ENCODE measurements around the gene ZNF805.
"Not testable (repeated sequence)": the region's sequence is repeated elsewhere in the genome, so short reads cannot be mapped to it uniquely, and the experiment has no call there.

ZNF805 gene

GRCh38 chr19:57240311-57241090, at the start of gene ZNF805:
ZNF805 (plus strand) TSS chr19:57240632; CDS start chr19:57240892, 260 bp downstream.
- Histone ChIP-seq H3K9ac (ENCODE audit: low read depth, low read length) (peak within 1 kb of the TSS; percentile 98), H3K4me3 (ENCODE audit: low read length) (peak within 1 kb of the TSS; percentile 100), H3K9me3 (ENCODE audit: insufficient read depth, low read depth, low read length) (no peaks in the 10 kb centered on the region), H3K4me1 (ENCODE audit: insufficient read depth, low read length) (peaks cover 7% of the 10 kb centered on the region; the same call in 1 of the 2 replicates), H3K36me3 (ENCODE audit: insufficient read depth, low read depth, low read length) (peaks cover 19% of the 10 kb centered on the region), H3K27me3 (ENCODE audit: insufficient read depth, low read length) (no peaks in the 10 kb centered on the region), H3K27ac (ENCODE audit: low read length) (peak within 1 kb of the TSS; percentile 75)

DNA sequence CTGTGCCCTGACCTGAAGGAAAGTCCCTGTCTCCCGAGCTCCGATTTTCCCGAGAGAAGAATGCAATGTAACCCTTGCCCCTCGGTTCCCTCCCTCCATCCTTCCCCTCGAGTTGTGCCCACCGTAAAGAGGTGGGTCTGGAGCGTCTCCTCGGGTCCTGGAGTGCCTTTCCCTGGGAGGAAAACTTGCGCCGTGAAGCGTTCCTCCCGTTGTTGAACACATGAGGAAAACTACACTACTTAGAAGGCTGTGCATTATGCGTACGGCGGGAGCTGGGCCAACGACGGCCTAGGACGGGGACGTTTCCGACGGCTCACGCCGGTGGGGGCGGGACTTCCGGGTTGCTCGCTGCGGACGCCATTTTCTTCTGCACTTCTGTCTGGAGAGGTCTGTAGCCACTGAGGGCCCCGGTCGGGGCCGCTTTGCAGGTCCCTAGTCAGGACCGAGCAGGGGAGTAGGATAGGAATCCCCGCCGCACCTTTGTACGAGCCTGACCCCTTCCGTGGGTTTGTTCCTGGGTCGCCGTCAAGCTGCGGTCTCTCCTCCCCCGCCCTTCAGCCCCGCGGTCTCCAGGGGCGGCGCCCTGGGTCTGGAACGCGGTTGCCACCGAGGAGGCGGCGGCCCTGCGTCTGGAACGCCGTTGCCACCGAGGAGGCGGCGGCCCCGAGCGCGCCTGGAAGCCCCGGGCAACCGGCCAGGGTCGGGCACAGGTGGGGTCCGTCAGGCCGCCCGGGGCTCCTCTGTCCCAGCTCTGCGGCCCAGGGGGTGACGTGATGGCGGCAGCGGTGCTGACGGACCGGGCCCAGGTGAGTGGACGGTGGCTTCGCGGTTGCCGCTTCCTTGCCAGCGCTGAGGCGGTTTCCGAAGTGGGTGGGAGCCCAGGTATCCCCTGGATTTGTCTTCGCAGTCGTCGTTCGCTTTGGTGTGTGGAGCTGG, 49.0 kb upstream of the ZNF805 start, which contains the start of gene ZNF264:
Gene ZNF264 (plus strand): TSS at position 360 of the 936 bp plus-strand sequence. CDS start 414 bp downstream, at position 774.
- Histone ChIP-seq H3K4me1 (ENCODE audit: insufficient read depth, low read length) (no peaks in the 10 kb centered on the region), H3K27me3 (ENCODE audit: insufficient read depth, low read length) (no peaks in the 10 kb centered on the region), H3K9me3 (ENCODE audit: insufficient read depth, low read depth, low read length) (peaks cover 41% of the 10 kb centered on the region), H3K27ac (ENCODE audit: low read length) (no peak within 1 kb of the TSS), H3K36me3 (ENCODE audit: insufficient read depth, low read depth, low read length) (peaks cover 34% of the 10 kb centered on the region), H3K4me3 (ENCODE audit: low read length) (peak within 1 kb of the TSS; percentile 80), H3K9ac (ENCODE audit: low read depth, low read length) (peak within 1 kb of the TSS; percentile 75)

GRCh38 chr19:57192077-57192420, 48.4 kb upstream of the ZNF805 start:
- Histone ChIP-seq H3K4me3 (ENCODE audit: low read length) (peak overlapping the region; percentile 80), H3K4me1 (ENCODE audit: insufficient read depth, low read length) (no peaks in the 10 kb centered on the region), H3K27me3 (ENCODE audit: insufficient read depth, low read length) (no peaks in the 10 kb centered on the region), H3K36me3 (ENCODE audit: insufficient read depth, low read depth, low read length) (peaks cover 41% of the 10 kb centered on the region), H3K27ac (ENCODE audit: low read length) (no peak overlapping the region), H3K9me3 (ENCODE audit: insufficient read depth, low read depth, low read length) (peaks cover 37% of the 10 kb centered on the region), H3K9ac (ENCODE audit: low read depth, low read length) (peak overlapping the region; percentile 75)

DNA sequence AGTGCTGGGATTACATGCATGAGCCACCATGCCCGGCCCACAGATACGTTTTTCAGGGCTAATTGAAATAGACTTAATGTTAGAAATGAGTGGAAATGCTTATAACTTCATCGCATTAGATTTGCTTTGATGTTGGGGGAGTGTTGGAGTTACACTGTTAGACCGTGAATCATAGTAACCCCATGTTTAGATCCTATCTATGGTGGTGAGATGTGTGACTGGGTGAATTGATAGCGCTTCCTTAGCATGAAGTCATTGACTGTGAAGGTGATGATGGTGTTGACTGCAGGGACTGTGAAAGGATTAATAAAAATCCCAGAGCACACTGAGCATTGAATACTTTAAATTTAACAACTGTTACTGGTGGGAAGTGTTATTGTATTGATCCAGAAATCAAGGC, 47.4 kb upstream of the ZNF805 start:
- Histone ChIP-seq H3K9ac (ENCODE audit: low read depth, low read length) (no peak overlapping the region), H3K9me3 (ENCODE audit: insufficient read depth, low read depth, low read length) (peaks cover 28% of the 10 kb centered on the region), H3K36me3 (ENCODE audit: insufficient read depth, low read depth, low read length) (peaks cover 48% of the 10 kb centered on the region), H3K4me1 (ENCODE audit: insufficient read depth, low read length) (no peaks in the 10 kb centered on the region), H3K27me3 (ENCODE audit: insufficient read depth, low read length) (no peaks in the 10 kb centered on the region), H3K4me3 (ENCODE audit: low read length) (peak overlapping the region; percentile 80), H3K27ac (ENCODE audit: low read length) (no peak overlapping the region)

DNA sequence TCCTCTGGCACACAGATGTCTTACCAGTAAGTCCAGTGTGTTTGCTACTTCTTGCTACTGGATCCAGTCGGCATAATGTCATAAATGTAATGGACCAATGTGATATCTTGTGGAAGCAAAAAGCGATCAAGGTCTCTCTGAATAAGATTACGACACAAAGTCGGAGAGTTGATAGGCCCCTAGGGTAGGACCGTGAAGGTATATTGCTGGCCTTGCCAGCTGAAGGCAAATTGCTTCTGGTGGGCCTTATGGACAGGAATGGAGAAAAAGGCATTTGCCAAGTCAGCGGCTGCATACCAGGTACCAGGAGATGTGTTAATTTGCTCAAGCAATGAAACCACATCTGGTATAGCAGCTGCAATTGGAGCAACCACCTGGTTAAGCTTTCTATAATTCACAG, 42.6 kb upstream of the ZNF805 start:
- peaks cover 47% of the 10 kb centered on the region for H3K36me3 ChIP-seq (ENCODE audit: insufficient read depth, low read depth, low read length)
- H3K4me3 ChIP-seq (ENCODE audit: low read length); H3K9me3 ChIP-seq (ENCODE audit: insufficient read depth, low read depth, low read length); H3K27me3 ChIP-seq (ENCODE audit: insufficient read depth, low read length); H3K4me1 ChIP-seq (ENCODE audit: insufficient read depth, low read length); H3K9ac ChIP-seq (ENCODE audit: low read depth, low read length); H3K27ac ChIP-seq (ENCODE audit: low read length): not testable (repeated sequence)

GRCh38 chr19:57202160-57202559, 38.3 kb upstream of the ZNF805 start:
- H3K9ac ChIP-seq (ENCODE audit: low read depth, low read length) = no peak overlapping the region
- H3K27ac ChIP-seq (ENCODE audit: low read length) = no peak overlapping the region
- H3K9me3 ChIP-seq (ENCODE audit: insufficient read depth, low read depth, low read length) = no peaks in the 10 kb centered on the region
- H3K4me3 ChIP-seq (ENCODE audit: low read length) = no peak overlapping the region
- H3K4me1 ChIP-seq (ENCODE audit: insufficient read depth, low read length) = no peaks in the 10 kb centered on the region
- peaks cover 27% of the 10 kb centered on the region for H3K36me3 ChIP-seq (ENCODE audit: insufficient read depth, low read depth, low read length)
- no peaks in the 10 kb centered on the region for H3K27me3 ChIP-seq (ENCODE audit: insufficient read depth, low read length)

DNA sequence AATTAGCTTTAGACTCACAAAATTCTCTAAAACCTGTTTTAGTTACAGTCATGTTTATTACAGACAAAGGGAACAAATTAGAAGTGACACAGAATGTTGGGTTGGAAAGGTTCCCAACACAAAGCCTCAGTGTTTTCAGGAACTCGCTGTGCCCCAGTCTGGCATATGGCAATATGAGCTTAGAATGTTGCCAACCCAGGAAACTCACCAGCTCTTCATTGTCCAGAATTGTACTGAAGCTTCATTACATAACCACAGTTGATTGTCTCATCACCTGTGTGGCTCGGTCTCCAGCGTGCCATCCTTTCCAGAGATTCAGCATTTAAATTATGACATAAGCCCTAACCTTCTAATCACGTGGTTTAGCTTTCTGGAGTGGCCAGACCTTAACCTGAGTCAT, 30.1 kb upstream of the ZNF805 start:
- H3K4me3 ChIP-seq (ENCODE audit: low read length) = no peak overlapping the region
- H3K4me1 ChIP-seq (ENCODE audit: insufficient read depth, low read length) = no peaks in the 10 kb centered on the region
- peaks cover 53% of the 10 kb centered on the region for H3K36me3 ChIP-seq (ENCODE audit: insufficient read depth, low read depth, low read length)
- no peak overlapping the region for H3K27ac ChIP-seq (ENCODE audit: low read length)
- H3K9ac ChIP-seq (ENCODE audit: low read depth, low read length) = no peak overlapping the region
- H3K27me3 ChIP-seq (ENCODE audit: insufficient read depth, low read length) = no peaks in the 10 kb centered on the region
- H3K9me3 ChIP-seq (ENCODE audit: insufficient read depth, low read depth, low read length) = no peaks in the 10 kb centered on the region

GRCh38 chr19:57212109-57212508, 28.3 kb upstream of the ZNF805 start:
- H3K9me3 ChIP-seq (ENCODE audit: insufficient read depth, low read depth, low read length) = no peaks in the 10 kb centered on the region
- peaks cover 49% of the 10 kb centered on the region for H3K36me3 ChIP-seq (ENCODE audit: insufficient read depth, low read depth, low read length)

GRCh38 chr19:57227502-57227901, 12.9 kb upstream of the ZNF805 start:
- Histone ChIP-seq H3K4me3 (ENCODE audit: low read length) (no peak overlapping the region), H3K36me3 (ENCODE audit: insufficient read depth, low read depth, low read length) (no peaks in the 10 kb centered on the region), H3K27me3 (ENCODE audit: insufficient read depth, low read length) (peaks cover 13% of the 10 kb centered on the region), H3K9me3 (ENCODE audit: insufficient read depth, low read depth, low read length) (no peaks in the 10 kb centered on the region), H3K27ac (ENCODE audit: low read length) (no peak overlapping the region), H3K4me1 (ENCODE audit: insufficient read depth, low read length) (no peaks in the 10 kb centered on the region), H3K9ac (ENCODE audit: low read depth, low read length) (no peak overlapping the region)

More at GRCh38 chr19:57212109-57212508, 28.3 kb upstream of the ZNF805 start:
- Histone ChIP-seq H3K4me3 (ENCODE audit: low read length) (no peak overlapping the region), H3K27ac (ENCODE audit: low read length) (no peak overlapping the region), H3K4me1 (ENCODE audit: insufficient read depth, low read length) (no peaks in the 10 kb centered on the region), H3K9ac (ENCODE audit: low read depth, low read length) (no peak overlapping the region), H3K27me3 (ENCODE audit: insufficient read depth, low read length) (no peaks in the 10 kb centered on the region)

GRCh38 chr19:57231686-57232085, 8.7 kb upstream of the ZNF805 start:
- H3K9ac ChIP-seq (ENCODE audit: low read depth, low read length) = no peak overlapping the region; the same call in 1 of the 2 replicates

DNA sequence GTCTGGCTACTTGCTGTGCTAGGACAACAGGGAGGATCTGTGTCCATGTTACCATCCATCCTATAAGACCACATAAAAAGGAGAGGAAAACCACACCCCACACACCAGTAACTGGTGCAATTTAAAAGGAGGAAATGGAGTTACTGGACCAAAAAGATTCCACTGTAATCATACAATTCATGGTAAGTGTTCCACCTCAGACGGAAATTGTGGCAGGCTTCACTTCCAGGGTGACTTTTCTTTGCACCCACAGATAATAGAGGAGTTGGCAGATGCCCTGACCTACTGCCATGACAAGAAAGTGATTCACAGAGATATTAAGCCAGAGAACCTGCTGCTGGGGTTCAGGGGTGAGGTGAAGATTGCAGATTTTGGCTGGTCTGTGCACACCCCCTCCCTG, 7.2 kb upstream of the ZNF805 start:
- Histone ChIP-seq H3K4me1 (ENCODE audit: insufficient read depth, low read length) (no peaks in the 10 kb centered on the region), H3K27me3 (ENCODE audit: insufficient read depth, low read length) (peaks cover 14% of the 10 kb centered on the region), H3K9ac (ENCODE audit: low read depth, low read length) (no peak overlapping the region), H3K36me3 (ENCODE audit: insufficient read depth, low read depth, low read length) (no peaks in the 10 kb centered on the region), H3K4me3 (ENCODE audit: low read length) (no peak overlapping the region), H3K27ac (ENCODE audit: low read length) (no peak overlapping the region), H3K9me3 (ENCODE audit: insufficient read depth, low read depth, low read length) (no peaks in the 10 kb centered on the region)

More at GRCh38 chr19:57231686-57232085, 8.7 kb upstream of the ZNF805 start:
- no peaks in the 10 kb centered on the region for H3K9me3 ChIP-seq (ENCODE audit: insufficient read depth, low read depth, low read length)
- H3K4me1 ChIP-seq (ENCODE audit: insufficient read depth, low read length) = no peaks in the 10 kb centered on the region
- no peaks in the 10 kb centered on the region for H3K36me3 ChIP-seq (ENCODE audit: insufficient read depth, low read depth, low read length)
- H3K27ac ChIP-seq (ENCODE audit: low read length) = no peak overlapping the region
- peaks cover 14% of the 10 kb centered on the region for H3K27me3 ChIP-seq (ENCODE audit: insufficient read depth, low read length)
- peak overlapping the region; percentile 44; the same call in 1 of the 2 replicates for H3K4me3 ChIP-seq (ENCODE audit: low read length)
